ENCODE results near the gene PRKCA.

The PRKCA gene

GRCh38 chr17:66698270-66698669 lies 395.9 kb downstream of the PRKCA start:
- TF ChIP-seq CTCF (IDR thresholded peaks at IDR 0.05; ENCODE audit: control insufficient read depth, extremely low read depth, insufficient read depth) = no peak
- H3K4me3 ChIP-seq (ENCODE audit: low read depth, low read length) = no peak overlapping the region
- no peak for DNase-seq (ENCODE audit: low read depth)

- TF ChIP-seq CTCF (IDR thresholded peaks at IDR 0.05; ENCODE audit: control insufficient read depth, extremely low read depth, insufficient read depth) = no peak
- DNase-seq (ENCODE audit: low read depth) = no peak
These were observed 399.0 kb downstream of the PRKCA start for GRCh38 chr17:66701462-66701861.

GRCh38 chr17:66702106-66702936 lies 399.9 kb downstream of the PRKCA start:
- H3K4me3 ChIP-seq (ENCODE audit: low read depth, low read length) = no peak overlapping the region
- TF ChIP-seq CTCF (IDR thresholded peaks at IDR 0.05; ENCODE audit: control insufficient read depth, extremely low read depth, insufficient read depth) = no peak
- DNase-seq (ENCODE audit: low read depth) = no peak

More at GRCh38 chr17:66701462-66701861, 399.0 kb downstream of the PRKCA start:
- H3K4me3 ChIP-seq (ENCODE audit: low read depth, low read length) = no peak overlapping the region

GRCh38 chr17:66704858-66705520 lies 402.6 kb downstream of the PRKCA start:
- no peak for DNase-seq (ENCODE audit: low read depth)
- no peak for TF ChIP-seq CTCF (IDR thresholded peaks at IDR 0.05; ENCODE audit: control insufficient read depth, extremely low read depth, insufficient read depth)
- H3K4me3 ChIP-seq (ENCODE audit: low read depth, low read length) = no peak overlapping the region

GRCh38 chr17:66706851-66707450 lies 404.5 kb downstream of the PRKCA start:
- DNase-seq (ENCODE audit: low read depth) = no peak
- TF ChIP-seq CTCF (IDR thresholded peaks at IDR 0.05; ENCODE audit: control insufficient read depth, extremely low read depth, insufficient read depth) = no peak
- H3K4me3 ChIP-seq (ENCODE audit: low read depth, low read length) = no peak overlapping the region

GRCh38 chr17:66711401-66711800 lies 409.0 kb downstream of the PRKCA start:
- no peak for DNase-seq (ENCODE audit: low read depth)
- TF ChIP-seq CTCF (IDR thresholded peaks at IDR 0.05; ENCODE audit: control insufficient read depth, extremely low read depth, insufficient read depth) = no peak
- H3K4me3 ChIP-seq (ENCODE audit: low read depth, low read length) = no peak overlapping the region
